Left forelimb (tissue), 1 donor: ENCODE results near the gene G0S2.
"Not testable (repeated sequence)": the region's sequence is repeated elsewhere in the genome, so short reads cannot be mapped to it uniquely, and the experiment has no call there.

ENCODE experiments used
- DNase-seq: peaks from one replicate; pipeline ENCODE4 v3.0.0-alpha.2; 2018; ENCODE audit warnings: low spot score

Gene G0S2

DNA sequence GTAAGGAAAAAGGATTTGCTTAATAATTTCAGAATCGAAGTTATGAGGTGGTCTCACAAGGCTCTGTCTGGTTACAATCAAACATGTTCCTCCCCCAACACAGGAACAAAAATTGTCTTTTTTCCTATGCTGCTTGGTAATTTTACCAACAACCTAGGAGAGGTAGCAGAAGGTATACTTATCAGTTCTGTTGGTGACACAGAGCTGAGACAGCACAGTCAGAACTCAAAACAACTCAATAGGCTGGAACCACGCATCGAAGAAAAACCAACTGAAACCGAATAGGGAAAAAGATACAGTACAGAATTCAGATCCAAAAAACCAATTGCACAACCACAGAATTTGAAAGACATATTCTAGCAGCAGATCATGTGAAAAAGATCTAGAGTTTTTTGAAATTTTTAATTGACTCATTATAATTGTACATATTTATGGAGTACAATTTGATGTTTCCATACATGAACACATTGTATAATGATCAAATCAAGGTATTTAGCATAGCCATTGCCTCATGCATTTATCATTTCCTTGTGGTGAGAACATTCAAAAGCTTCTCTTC lies 3.8 kb downstream of the G0S2 start:
- DNase-seq, result no peak

GRCh38 chr1:209685821-209686220 lies 10.6 kb downstream of the G0S2 start:
- no peak for DNase-seq

DNA sequence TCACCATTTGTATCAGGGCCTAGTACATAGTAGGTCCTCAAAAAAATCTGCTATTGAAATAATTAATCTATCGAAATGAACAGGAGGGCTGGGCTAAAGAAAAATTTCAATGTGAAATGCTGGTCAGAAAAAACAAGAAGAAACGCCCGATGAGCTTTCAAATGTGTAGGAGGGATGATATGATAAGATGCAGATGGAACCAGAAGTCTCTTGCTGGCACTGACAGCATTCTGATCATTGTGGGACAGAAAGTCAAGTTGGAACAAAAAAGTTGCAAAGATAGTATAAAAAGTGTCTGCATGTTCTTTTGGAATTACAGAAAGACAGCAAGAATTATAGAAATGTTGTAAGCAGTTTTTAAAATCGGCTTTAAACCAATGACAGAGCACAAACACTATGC lies 11.1 kb downstream of the G0S2 start:
- no peak for DNase-seq

- no peak for DNase-seq
These were observed 13.6 kb downstream of the G0S2 start for GRCh38 chr1:209688746-209689234.

- no peak for DNase-seq
These were observed 14.3 kb downstream of the G0S2 start for GRCh38 chr1:209689477-209689876.

GRCh38 chr1:209691237-209691636 lies 16.0 kb downstream of the G0S2 start:
- DNase-seq, result no peak

- no peak for DNase-seq
These were observed 17.1 kb downstream of the G0S2 start for GRCh38 chr1:209692296-209692695.

DNA sequence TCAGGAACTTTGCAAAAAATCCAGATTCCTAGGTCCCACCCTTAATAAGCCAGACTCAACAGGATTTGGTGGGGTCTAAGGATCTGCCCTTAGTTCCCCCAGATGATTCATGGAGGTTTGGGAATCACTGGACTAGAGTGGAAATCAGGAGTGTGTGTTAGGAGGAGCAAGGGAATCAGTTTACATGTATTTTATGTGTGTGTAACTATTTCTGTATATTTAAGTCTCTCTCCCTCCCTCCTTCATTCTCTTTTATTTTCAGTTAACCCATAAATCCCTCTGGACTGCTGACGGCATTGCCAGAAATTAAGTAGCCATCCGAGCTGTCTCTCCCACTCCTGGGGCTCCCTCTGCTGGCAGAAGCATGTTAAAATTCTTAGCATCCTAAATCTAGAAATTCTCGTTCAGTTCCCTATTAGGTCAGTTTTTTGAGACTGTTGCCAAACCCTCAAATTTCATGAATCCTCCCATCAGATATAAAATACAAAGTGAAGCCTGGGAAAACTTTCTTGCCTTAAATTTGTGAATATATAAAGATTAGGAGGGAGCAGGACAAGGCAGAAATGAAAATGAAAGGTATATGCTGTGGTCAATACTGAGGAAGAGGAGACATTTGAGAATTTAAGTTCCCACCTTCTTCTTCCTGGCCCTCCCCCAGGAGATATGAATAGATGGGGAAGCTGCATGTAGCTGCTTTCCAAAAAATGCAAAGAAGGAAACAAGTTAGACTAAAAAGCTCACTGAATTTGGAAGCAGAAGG lies 17.7 kb downstream of the G0S2 start:
- peak; percentile 75 for DNase-seq

GRCh38 chr1:209696673-209697072 lies 21.5 kb downstream of the G0S2 start:
- DNase-seq, result no peak

DNA sequence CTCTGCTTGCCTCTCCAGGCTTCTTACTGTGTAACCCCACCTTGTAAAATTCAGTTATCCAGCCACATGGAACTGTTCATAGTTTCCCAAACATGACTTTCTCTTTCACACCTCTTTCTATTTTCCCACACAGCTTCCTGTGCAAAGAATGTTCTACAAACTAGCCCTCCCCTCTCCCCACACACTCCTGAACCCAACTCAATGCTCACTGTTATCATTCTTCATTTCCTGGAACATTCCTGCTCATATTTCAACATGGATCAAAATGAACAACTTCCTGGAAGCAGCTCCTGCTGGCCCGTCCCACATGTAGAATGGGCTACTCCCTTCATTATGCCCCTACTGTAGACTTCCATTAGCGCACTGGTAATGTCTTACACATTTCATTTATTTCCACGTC lies 21.9 kb downstream of the G0S2 start:
- DNase-seq, result no peak

GRCh38 chr1:209700686-209701085 lies 25.5 kb downstream of the G0S2 start:
- DNase-seq, result not testable (repeated sequence)

DNA sequence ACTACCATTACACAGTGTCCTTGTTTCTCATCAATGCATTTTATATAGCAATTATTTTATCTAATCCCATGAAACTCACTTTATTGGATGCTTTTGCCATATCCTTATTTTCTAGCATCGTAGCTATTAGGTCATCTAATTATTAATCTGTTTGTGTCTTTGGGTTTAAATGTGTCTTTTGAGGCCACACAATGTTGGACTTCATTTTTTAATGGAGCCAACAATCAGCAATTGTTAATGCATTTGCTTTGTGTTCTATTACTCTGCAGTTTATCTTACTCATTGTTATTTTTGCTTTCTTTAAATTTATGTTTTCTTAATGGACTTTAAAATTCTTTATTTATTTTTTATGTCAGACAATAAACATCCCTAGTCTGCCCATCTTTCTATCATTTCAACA lies 27.6 kb downstream of the G0S2 start:
- DNase-seq, result no peak

- no peak for DNase-seq
These were observed 28.8 kb downstream of the G0S2 start for GRCh38 chr1:209703834-209704504.

GRCh38 chr1:209704584-209704983 lies 29.4 kb downstream of the G0S2 start, which contains the start of gene HSD11B1:
HSD11B1 (plus strand) TSS chr1:209704846; CDS start chr1:209704943, 97 bp downstream.
- DNase-seq, result no peak

DNA sequence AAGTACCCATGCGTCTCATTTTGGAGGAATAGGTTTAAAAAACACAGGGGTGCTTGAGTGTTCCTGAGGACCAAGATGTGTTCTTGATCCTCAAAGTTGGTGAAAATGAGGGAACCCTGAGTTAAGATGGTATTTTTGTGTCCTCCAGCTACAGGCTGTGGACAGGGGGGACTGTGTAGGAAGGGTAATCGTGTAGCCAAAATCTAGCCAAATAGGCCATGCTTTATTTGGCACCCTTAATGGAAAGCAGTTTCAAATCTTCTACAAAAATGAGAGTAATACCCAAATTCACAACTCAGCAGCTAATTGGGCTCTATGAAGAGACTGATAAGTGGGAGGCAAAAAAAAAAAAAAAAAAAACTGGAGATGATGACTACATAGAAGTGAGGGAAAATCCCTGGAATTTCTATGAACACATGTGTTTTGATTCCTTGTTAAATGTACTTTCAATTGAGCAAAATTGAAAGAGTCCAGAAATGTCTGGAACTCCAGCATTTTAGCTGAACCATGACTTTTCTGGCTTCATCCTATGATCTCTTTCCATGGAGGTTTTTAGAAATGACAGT lies 29.9 kb downstream of the G0S2 start:
- DNase-seq, result no peak

GRCh38 chr1:209706622-209707021 lies 31.4 kb downstream of the G0S2 start:
- no peak for DNase-seq

DNA sequence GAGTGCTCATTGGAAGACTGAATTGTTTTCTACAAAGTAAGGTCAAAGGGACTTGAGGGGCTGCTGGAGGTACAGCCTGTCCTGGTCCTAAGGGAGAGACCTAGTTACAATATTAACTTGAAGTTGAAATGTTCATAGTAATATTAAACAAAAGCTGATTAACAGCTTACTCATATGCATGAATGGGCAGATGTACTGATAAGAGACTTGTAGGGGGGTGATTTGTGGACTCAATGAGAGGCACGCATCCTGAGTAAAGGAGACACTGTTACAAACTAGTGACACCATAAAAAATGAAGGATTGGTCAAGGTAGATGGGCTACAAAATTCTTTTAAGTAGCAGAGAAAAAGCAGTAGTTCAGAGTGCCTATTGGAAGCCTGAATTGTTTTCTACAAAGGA lies 32.1 kb downstream of the G0S2 start:
- DNase-seq, result no peak

GRCh38 chr1:209708297-209708696 lies 33.1 kb downstream of the G0S2 start:
- no peak for DNase-seq

DNA sequence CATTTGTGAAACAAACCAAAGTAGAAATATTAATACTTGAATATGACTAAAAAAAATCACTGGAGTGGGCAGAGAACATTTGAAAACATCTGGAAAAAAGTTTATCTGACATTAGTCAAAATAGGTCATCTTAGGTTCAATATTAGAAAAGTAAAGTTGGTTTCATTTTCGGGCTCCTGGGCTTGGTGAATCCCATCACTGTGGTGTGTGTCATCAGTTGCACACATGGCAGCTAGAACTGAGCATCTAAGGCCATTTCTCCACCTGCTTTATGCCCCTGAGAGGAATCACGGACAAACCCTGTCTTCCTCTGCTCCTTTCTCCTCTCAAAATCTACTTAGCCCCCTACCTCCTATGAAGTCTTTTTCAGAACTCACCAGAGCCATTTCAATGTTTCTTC lies 34.9 kb downstream of the G0S2 start:
- DNase-seq, result no peak

- DNase-seq, result no peak
These were observed 35.6 kb downstream of the G0S2 start for GRCh38 chr1:209710847-209711246.

GRCh38 chr1:209714338-209714737 lies 39.1 kb downstream of the G0S2 start:
- DNase-seq, result no peak

- no peak for DNase-seq
These were observed 40.1 kb downstream of the G0S2 start for GRCh38 chr1:209715314-209715713.

DNA sequence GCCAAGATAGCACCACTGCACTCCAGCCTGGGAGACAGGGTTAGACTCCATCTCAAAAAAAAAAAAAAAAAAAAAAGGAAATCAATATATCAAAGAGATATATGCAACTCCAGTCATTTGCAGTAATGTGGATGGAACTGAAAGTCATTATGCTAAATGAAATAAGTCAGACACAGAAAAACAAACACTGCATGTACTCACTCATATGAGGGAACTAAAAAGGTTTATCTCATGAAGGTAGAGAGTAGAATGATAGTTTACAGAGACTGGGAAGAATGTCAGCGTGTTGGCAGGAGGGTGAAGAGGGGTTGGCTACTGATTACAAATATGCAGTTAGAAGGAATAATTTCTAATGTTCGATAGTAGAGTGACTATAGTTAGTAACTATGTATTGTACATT lies 42.6 kb downstream of the G0S2 start:
- DNase-seq, result no peak
